ENCODE results near the gene ANKRD63. TPM values are rescaled to one million over a fixed set of nuclear protein-coding genes. Genes with fewer than 3 reads are reported as not detected.

ANKRD63 gene
- total and polyA plus RNA-seq, 10 donors: not detected

DNA sequence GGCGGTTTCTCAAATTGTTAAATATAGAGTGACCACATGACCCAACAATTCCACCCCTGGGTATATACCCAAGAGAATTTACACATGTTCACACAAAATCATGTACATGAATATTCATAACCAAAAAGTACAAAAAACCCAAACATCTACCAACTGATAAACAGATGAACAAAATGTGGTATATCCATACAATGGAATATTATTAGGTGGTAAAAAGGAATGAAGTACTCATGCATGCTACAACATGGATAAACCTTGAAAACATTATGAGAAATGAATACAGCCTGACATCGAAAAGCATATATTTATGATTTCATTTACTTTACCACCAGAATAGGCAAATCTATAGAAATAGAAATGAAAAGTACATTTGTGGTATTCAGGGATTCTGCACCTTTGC lies 17.5 kb upstream of the ANKRD63 start:
- peaks cover 3 to 93% (median 58%) of the 10 kb centered on the region in 6 donors for H3K36me3 ChIP-seq
- intact Hi-C loops (cut with DNase I; ENCODE audit: low total_unique reads): no loop called here

DNA sequence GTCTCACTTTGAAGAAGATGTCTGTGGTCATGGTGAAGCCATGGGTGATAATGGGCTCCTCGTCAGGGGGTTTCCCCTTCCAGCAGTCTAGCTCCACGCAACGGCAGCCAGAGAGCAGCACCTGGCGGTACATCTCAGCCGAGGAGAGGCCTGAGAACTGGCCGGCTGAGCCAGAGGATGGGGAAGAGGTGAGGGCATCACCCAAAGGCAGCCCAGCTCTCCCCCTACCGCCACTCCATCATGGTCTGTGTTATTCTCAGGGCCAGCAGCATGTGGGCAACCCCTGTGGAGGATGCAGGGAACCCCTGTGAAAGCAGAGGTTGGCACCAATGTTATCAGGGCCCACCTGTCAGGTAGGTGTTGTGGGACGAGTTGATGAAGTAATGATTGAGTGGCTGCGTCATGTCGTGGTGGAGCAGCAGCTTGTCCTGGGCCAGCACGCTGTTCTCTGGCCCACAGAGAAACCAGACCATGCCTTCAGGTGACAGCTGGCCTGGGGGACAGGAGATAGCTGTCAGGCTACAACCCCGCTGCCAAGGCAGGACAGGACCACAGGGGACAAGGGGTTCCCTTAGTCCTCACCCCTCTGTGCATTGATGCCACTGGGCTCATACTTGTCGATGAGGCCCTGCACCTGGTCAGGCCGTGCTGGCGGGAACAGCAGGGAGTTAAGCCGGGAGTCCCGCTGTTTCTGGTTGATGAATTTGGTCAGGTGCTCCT lies 15.5 kb upstream of the ANKRD63 start:
- intact Hi-C loops (cut with DNase I; ENCODE audit: low total_unique reads): no loop called here
- 91 to 94% (median 92%) methylated on average over 12 to 17 of the region's 17 CpGs for WGBS, 5 donors
- peak; percentile 52 for DNase-seq
- H3K9me3 ChIP-seq: peaks cover 0 to 23% (median 14%) of the 10 kb centered on the region in 8 donors
- H3K4me1 ChIP-seq: peaks cover 0 to 28% (median 7%) of the 10 kb centered on the region in 6 donors
- no peak overlapping the region for H3K27ac ChIP-seq
- H3K27me3 ChIP-seq (replicated peaks in 1 of 7): no peaks in the 10 kb centered on the region
- H3K36me3 ChIP-seq: peaks cover 3 to 100% (median 70%) of the 10 kb centered on the region in 6 donors
- H3K4me3 ChIP-seq: no peak overlapping the region
- no peak for TF ChIP-seq POLR2A (IDR thresholded peaks at IDR 0.05)
- TF ChIP-seq POLR2AphosphoS5 (IDR thresholded peaks at IDR 0.05): no peak
- TF ChIP-seq, protein P1, sequence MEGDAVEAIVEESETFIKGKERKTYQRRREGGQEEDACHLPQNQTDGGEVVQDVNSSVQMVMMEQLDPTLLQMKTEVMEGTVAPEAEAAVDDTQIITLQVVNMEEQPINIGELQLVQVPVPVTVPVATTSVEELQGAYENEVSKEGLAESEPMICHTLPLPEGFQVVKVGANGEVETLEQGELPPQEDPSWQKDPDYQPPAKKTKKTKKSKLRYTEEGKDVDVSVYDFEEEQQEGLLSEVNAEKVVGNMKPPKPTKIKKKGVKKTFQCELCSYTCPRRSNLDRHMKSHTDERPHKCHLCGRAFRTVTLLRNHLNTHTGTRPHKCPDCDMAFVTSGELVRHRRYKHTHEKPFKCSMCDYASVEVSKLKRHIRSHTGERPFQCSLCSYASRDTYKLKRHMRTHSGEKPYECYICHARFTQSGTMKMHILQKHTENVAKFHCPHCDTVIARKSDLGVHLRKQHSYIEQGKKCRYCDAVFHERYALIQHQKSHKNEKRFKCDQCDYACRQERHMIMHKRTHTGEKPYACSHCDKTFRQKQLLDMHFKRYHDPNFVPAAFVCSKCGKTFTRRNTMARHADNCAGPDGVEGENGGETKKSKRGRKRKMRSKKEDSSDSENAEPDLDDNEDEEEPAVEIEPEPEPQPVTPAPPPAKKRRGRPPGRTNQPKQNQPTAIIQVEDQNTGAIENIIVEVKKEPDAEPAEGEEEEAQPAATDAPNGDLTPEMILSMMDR (IDR thresholded peaks at IDR 0.05 in 8 of 11, conservative IDR thresholded peaks at IDR 0.05 in 3 of 11): no peak

More for the DNA sequence above, 17.5 kb upstream of the ANKRD63 start:
- Histone ChIP-seq H3K4me3 (no peak overlapping the region), H3K27me3 (replicated peaks in 1 of 7) (no peaks in the 10 kb centered on the region), H3K9me3 (peaks cover 0 to 23% (median 14%) of the 10 kb centered on the region in 8 donors), H3K27ac (no peak overlapping the region), H3K4me1 (peaks cover 0 to 43% (median 10%) of the 10 kb centered on the region in 6 donors)
- TF ChIP-seq, protein P1 (IDR thresholded peaks at IDR 0.05 in 8 of 11, conservative IDR thresholded peaks at IDR 0.05 in 3 of 11): no peak
- TF ChIP-seq POLR2A (IDR thresholded peaks at IDR 0.05) (no peak), POLR2AphosphoS5 (IDR thresholded peaks at IDR 0.05) (no peak)
- no peak for DNase-seq
- WGBS, 5 donors: 94 to 98% (median 97%) methylated on average over 2 of the region's 2 CpGs

DNA sequence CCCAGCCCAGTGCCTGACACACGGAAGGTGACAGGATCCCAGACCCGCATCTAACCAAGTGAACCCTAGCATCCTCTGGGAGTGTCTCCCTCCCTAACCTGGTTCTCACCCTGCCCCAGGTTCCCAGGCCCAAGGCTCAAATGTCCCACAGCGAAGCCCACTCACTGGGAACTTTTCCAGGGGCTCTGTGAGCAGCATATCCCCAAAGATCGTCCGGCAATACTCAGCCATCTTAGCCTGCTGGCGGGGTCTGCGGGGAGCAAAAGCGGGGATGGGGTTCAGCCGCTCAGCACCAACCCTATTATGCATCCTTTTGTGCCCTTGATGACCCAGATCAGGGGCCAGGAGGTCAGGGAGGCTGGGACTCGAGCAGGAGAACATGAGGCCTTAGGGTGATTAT lies 14.5 kb upstream of the ANKRD63 start:
- Histone ChIP-seq H3K4me1 (peaks cover 0 to 28% (median 7%) of the 10 kb centered on the region in 6 donors), H3K4me3 (no peak overlapping the region), H3K27ac (no peak overlapping the region), H3K9me3 (peaks cover 0 to 23% (median 14%) of the 10 kb centered on the region in 8 donors), H3K27me3 (replicated peaks in 1 of 7) (no peaks in the 10 kb centered on the region), H3K36me3 (peaks cover 3 to 100% (median 65%) of the 10 kb centered on the region in 6 donors)
- 93 to 97% (median 95%) methylated on average over 9 to 10 of the region's 10 CpGs for WGBS, 5 donors
- intact Hi-C loops (cut with DNase I; ENCODE audit: low total_unique reads): no loop called here
- TF ChIP-seq, protein P1 (IDR thresholded peaks at IDR 0.05 in 8 of 11, conservative IDR thresholded peaks at IDR 0.05 in 3 of 11): no peak
- TF ChIP-seq POLR2AphosphoS5 (IDR thresholded peaks at IDR 0.05) (no peak), POLR2A (IDR thresholded peaks at IDR 0.05) (no peak)
- peak; percentile 29 for DNase-seq

DNA sequence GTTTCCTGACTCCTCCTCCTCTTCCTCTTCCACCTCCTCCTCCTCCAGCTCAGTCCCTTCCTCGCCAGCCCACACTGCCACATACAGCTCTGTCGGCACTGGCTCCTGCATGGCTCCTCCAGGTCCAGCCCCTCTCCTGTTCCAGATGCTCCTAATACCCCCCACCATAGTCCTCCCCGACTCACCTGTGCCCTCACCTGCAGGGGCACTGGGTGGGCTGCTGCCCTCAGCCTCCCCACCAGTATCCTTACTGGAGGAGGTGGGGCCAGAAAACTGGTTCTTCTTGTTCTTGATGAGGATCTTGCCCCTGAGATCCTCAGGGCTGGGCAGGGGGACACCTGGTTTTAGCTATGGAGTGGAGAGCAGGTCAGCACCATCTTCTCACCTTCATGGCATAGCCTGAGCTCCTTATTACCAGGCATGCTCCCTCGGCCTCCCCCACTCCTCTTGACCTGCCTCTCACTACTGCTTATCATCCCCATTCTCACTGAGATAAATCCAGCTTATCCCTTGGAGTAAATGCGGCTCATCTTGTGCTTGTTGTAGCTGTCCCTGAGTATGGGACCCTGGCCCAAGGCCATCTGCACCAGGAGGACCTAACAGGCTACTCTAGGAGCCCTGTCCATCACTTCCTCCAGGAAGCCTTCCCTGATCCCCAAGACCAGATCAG lies 13.8 kb upstream of the ANKRD63 start:
- DNase-seq: peak; percentile 37
- no peak for TF ChIP-seq POLR2A (IDR thresholded peaks at IDR 0.05)
- TF ChIP-seq POLR2AphosphoS5 (IDR thresholded peaks at IDR 0.05): no peak
- TF ChIP-seq, protein P1 (IDR thresholded peaks at IDR 0.05 in 8 of 11, conservative IDR thresholded peaks at IDR 0.05 in 3 of 11): no peak
- Histone ChIP-seq H3K4me3 (no peak overlapping the region), H3K36me3 (peaks cover 3 to 100% (median 62%) of the 10 kb centered on the region in 6 donors), H3K4me1 (peaks cover 0 to 22% (median 7%) of the 10 kb centered on the region in 6 donors), H3K9me3 (peaks cover 0 to 23% (median 14%) of the 10 kb centered on the region in 8 donors), H3K27ac (no peak overlapping the region), H3K27me3 (replicated peaks in 1 of 7) (peaks cover 0 to 5% (median 0%) of the 10 kb centered on the region in 7 donors)
- 86 to 94% (median 91%) methylated on average over 5 of the region's 5 CpGs for WGBS, 5 donors
- intact Hi-C loops (cut with DNase I; ENCODE audit: low total_unique reads): no loop called here
